ENCODE data around the gene FRMD5.
"Not testable (repeated sequence)": the region's sequence is repeated elsewhere in the genome, so short reads cannot be mapped to it uniquely, and the experiment has no call there.

Gene FRMD5

GRCh38 chr15:44092221-44092620 lies 102.8 kb downstream of the FRMD5 start:
- no peak for DNase-seq

- DNase-seq = no peak
Measured at GRCh38 chr15:44087578-44088465, 107.2 kb downstream of the FRMD5 start.

GRCh38 chr15:44084770-44085169 lies 110.3 kb downstream of the FRMD5 start:
- DNase-seq = no peak

- DNase-seq = no peak
Measured at GRCh38 chr15:44084171-44084570, 110.9 kb downstream of the FRMD5 start.

GRCh38 chr15:44082558-44083157 lies 112.4 kb downstream of the FRMD5 start:
- no peak for DNase-seq

GRCh38 chr15:44081026-44082013 lies 113.8 kb downstream of the FRMD5 start:
- no peak for DNase-seq

GRCh38 chr15:44075535-44075934 lies 119.5 kb downstream of the FRMD5 start:
- DNase-seq = no peak

GRCh38 chr15:44069489-44069888 lies 125.6 kb downstream of the FRMD5 start:
- no peak for DNase-seq

GRCh38 chr15:44068347-44068746 lies 126.7 kb downstream of the FRMD5 start:
- no peak for DNase-seq

- DNase-seq = peak; percentile 56 to 65
Measured at GRCh38 chr15:44066211-44066827, 128.8 kb downstream of the FRMD5 start.

- no peak for DNase-seq
Measured at GRCh38 chr15:44064706-44065105, 130.4 kb downstream of the FRMD5 start.

- no peak for DNase-seq
Measured at GRCh38 chr15:44058126-44058525, 136.9 kb downstream of the FRMD5 start.

- DNase-seq = no peak
Measured at GRCh38 chr15:44045661-44046060, 149.4 kb downstream of the FRMD5 start.

GRCh38 chr15:44045217-44045616 lies 149.9 kb downstream of the FRMD5 start:
- DNase-seq = no peak

GRCh38 chr15:44038755-44039191 lies 156.3 kb downstream of the FRMD5 start:
- DNase-seq = no peak

GRCh38 chr15:44035781-44036699 lies 159.0 kb downstream of the FRMD5 start:
- no peak for DNase-seq

- no peak for DNase-seq
Measured at GRCh38 chr15:44034933-44035624, 160.0 kb downstream of the FRMD5 start.

GRCh38 chr15:44034334-44034733 lies 160.7 kb downstream of the FRMD5 start:
- DNase-seq = no peak

- DNase-seq = no peak
Measured at GRCh38 chr15:44033894-44034293, 161.2 kb downstream of the FRMD5 start.

GRCh38 chr15:44032820-44033219 lies 162.3 kb downstream of the FRMD5 start:
- DNase-seq = not testable (repeated sequence)

All from activated CD4-positive, alpha-beta T cell treated with anti-CD3 and anti-CD28 coated beads for 4 hours (primary cell).